HEK293 (cell line): ENCODE results near the gene CD2.

ENCODE experiments used
- KLF10 ChIP-seq: fragments of 450-650 bp; IDR thresholded peaks from 2 replicates; pipeline ENCODE4 v1.5.1; 2018; ENCODE audit warnings: missing biosample characterization, mild to moderate bottlenecking, missing genetic modification characterization
- SCRT1 ChIP-seq: fragments of 450-650 bp; formaldehyde crosslinking; IDR thresholded peaks from 2 replicates; pipeline ENCODE4 v1.5.1; 2016; ENCODE audit warnings: missing biosample characterization, missing genetic modification characterization, borderline replicate concordance
- SCRT2 ChIP-seq: fragments of 450-650 bp; formaldehyde crosslinking; IDR thresholded peaks from 2 replicates; pipeline ENCODE4 v1.5.1; 2016; ENCODE audit warnings: missing biosample characterization, missing genetic modification characterization
- ZNF48 ChIP-seq: fragments of 450-650 bp; formaldehyde crosslinking; IDR thresholded peaks from 2 replicates; pipeline ENCODE4 v1.5.1; 2016; ENCODE audit warnings: missing biosample characterization, missing genetic modification characterization
- ZNF561 ChIP-seq: fragments of 450-650 bp; IDR thresholded peaks from 2 replicates; pipeline ENCODE4 v1.5.1; 2018; ENCODE audit warnings: missing biosample characterization, missing genetic modification characterization, borderline replicate concordance
- ZNF670 ChIP-seq: fragments of 450-650 bp; formaldehyde crosslinking; IDR thresholded peaks from 2 replicates; pipeline ENCODE4 v1.5.1; 2016; ENCODE audit warnings: missing biosample characterization, missing genetic modification characterization, low read depth
- ZNF76 ChIP-seq: fragments of 450-650 bp; formaldehyde crosslinking; IDR thresholded peaks from 2 replicates; pipeline ENCODE4; 2016; ENCODE audit warnings: low read depth, missing biosample characterization, missing genetic modification characterization, borderline replicate concordance
- TF ChIP-seq, protein P1 (sequence below): fragments of 450-650 bp; formaldehyde crosslinking; IDR thresholded peaks from 2 replicates; pipeline ENCODE4 v1.5.1; 2016; ENCODE audit warnings: missing biosample characterization, missing genetic modification characterization
- TF ChIP-seq, protein P2 (sequence below): fragments of 450-650 bp; formaldehyde crosslinking; IDR thresholded peaks from 2 replicates; pipeline ENCODE4 v1.5.1; 2016; ENCODE audit warnings: missing biosample characterization, missing genetic modification characterization

DNA sequence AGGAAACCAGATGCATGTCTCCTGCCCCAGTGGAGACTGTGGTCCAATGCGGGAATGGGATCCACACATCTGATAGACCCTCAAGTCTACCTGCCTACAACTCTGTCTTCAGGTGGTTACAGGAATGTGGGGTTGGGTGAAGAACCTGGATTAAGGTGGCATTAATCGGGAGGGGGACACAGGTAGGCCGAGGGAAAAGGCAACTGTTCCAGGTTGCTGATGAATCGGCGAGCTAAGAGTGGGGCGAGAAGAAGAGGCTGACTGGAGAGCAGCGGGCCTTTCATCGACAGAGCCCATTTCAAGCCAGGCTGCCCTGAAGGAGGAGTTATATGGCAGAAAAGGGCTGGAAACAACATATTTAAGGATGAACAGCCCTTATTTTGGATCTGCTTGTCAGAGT is 836 bp downstream of the CD2 start:
- TF ChIP-seq SCRT1 (no peak), ZNF48 (no peak), ZNF670 (tag by site-specific recombination) (no peak), ZNF561 (tag by site-specific recombination) (no peak), ZNF76 (tag by site-specific recombination) (no peak), SCRT2 (tag by site-specific recombination) (no peak), KLF10 (tag by site-specific recombination) (no peak)
- TF ChIP-seq, protein P1, sequence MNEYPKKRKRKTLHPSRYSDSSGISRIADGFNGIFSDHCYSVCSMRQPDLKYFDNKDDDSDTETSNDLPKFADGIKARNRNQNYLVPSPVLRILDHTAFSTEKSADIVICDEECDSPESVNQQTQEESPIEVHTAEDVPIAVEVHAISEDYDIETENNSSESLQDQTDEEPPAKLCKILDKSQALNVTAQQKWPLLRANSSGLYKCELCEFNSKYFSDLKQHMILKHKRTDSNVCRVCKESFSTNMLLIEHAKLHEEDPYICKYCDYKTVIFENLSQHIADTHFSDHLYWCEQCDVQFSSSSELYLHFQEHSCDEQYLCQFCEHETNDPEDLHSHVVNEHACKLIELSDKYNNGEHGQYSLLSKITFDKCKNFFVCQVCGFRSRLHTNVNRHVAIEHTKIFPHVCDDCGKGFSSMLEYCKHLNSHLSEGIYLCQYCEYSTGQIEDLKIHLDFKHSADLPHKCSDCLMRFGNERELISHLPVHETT (tag by site-specific recombination) = no peak
- TF ChIP-seq, protein P2, sequence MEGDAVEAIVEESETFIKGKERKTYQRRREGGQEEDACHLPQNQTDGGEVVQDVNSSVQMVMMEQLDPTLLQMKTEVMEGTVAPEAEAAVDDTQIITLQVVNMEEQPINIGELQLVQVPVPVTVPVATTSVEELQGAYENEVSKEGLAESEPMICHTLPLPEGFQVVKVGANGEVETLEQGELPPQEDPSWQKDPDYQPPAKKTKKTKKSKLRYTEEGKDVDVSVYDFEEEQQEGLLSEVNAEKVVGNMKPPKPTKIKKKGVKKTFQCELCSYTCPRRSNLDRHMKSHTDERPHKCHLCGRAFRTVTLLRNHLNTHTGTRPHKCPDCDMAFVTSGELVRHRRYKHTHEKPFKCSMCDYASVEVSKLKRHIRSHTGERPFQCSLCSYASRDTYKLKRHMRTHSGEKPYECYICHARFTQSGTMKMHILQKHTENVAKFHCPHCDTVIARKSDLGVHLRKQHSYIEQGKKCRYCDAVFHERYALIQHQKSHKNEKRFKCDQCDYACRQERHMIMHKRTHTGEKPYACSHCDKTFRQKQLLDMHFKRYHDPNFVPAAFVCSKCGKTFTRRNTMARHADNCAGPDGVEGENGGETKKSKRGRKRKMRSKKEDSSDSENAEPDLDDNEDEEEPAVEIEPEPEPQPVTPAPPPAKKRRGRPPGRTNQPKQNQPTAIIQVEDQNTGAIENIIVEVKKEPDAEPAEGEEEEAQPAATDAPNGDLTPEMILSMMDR (tag by site-specific recombination) = no peak
